ENCODE data around the gene SNCA.

DNA sequence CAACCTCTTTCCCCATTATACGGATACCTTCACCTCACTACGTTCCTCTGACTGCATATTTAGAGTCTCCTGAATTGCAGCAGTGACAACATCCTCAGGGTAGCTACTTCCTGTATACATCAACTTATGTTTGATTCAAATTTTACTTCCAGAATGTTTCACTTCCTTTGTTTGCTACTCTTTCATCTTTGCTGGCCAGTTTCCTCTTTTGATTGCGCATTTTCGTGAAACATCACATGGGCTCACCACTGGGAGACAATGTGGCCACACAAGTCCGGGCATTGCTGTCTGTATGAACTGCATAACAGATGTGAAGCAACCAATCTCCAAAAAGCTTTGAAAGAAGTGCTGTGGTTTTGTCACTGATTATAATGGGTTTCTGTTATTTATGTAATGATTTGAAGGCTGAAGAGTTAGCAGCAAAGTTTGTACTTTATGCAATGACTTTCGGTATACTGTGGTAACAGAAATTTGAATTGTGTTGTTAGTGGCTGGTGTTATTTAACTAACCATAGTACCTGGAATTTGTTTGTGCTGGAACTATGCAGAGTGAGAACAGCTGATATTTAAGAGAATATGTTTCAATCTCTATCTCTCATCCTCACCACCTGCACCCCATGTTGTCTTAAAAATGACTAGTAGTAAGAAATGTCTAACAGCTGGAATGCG lies 7.4 kb downstream of the SNCA start:
- TF ChIP-seq CTCF (conservative IDR thresholded peaks at IDR 0.05; ENCODE audit: low read depth, low read length): no peak
- no peak for TF ChIP-seq EZH2 (IDR thresholded peaks at IDR 0.05; ENCODE audit: borderline replicate concordance, low read depth, low read length, poor library complexity, severe bottlenecking)

Data from A673 (cell line).